SK-N-SH (cell line): ENCODE data around the gene ANKRD39. TPM values are rescaled to one million over a fixed set of nuclear protein-coding genes. Genes with fewer than 3 reads are reported as not detected.

Experiments
- CTCF ChIA-PET: fragments of 300-600, 350-600 bp; formaldehyde crosslinking; extraction: SDS; loops from one replicate; lab custom pipeline; 2021; lab: Yijun Ruan, JAX
- POLR2A ChIA-PET: fragments of 350-600 bp; sonication (Branson Sonifier 250); formaldehyde crosslinking; extraction: SDS; loops from one replicate; lab custom pipeline; 2020; ENCODE audit warnings: antibody characterized with exemption, inconsistent platforms; lab: Yijun Ruan, JAX
- DNase-seq: peaks from one replicate; pipeline ENCODE4 v3.0.0; 2012
- H2AFZ ChIP-seq: fragments of 200-600 bp; sonication (generic); 2 replicates; pipeline ENCODE4 v1.8.1; 2016; ENCODE audit warnings: antibody characterized with exemption, mild to moderate bottlenecking, low read depth
- H3F3A ChIP-seq: fragments of 200-600 bp; sonication (generic); replicated peaks from 2 replicates; pipeline ENCODE3; 2016; ENCODE audit warnings: antibody characterized with exemption, mild to moderate bottlenecking; ENCODE audit not compliant: insufficient read depth
- H3K27ac ChIP-seq, 2 experiments: fragments of 200-500 bp in 1 of 2; fragments of 200-600 bp in 1 of 2; sonication (Bioruptor generic) in 1 of 2; sonication (generic), shearing (Covaris generic) in 1 of 2; 2 replicates each; pipeline versions ENCODE4 v1.5.1 to v1.6.1; 2014 to 2016; ENCODE audit warnings: low read depth in 2 of 2, inconsistent platforms in 1 of 2, low read length in 1 of 2, mild to moderate bottlenecking in 1 of 2, mixed read lengths in 1 of 2
- H3K27me3 ChIP-seq: fragments of 200-600 bp; sonication (generic), shearing (Covaris generic); 2 replicates; pipeline ENCODE4 v1.6.1; 2016; ENCODE audit warnings: mixed run types; ENCODE audit not compliant: insufficient read depth
- H3K36me3 ChIP-seq, 2 experiments: fragments of 200-500 bp in 1 of 2; fragments of 200-600 bp in 1 of 2; sonication (Bioruptor generic) in 1 of 2; sonication (generic) in 1 of 2; replicated peaks in 1 of 2; 2 replicates each; pipeline versions ENCODE3 to v1.5.1; 2014 to 2016; ENCODE audit warnings: low read length in 1 of 2, mild to moderate bottlenecking in 1 of 2; ENCODE audit not compliant: insufficient read depth in 2 of 2, control insufficient read depth in 1 of 2
- H3K4me1 ChIP-seq, 2 experiments: fragments of 200-500 bp in 1 of 2; fragments of 200-600 bp in 1 of 2; sonication (Bioruptor generic) in 1 of 2; sonication (generic), shearing (Covaris generic) in 1 of 2; 2 replicates each; pipeline versions ENCODE4 v1.5.1 to v1.6.1; 2014 to 2016; ENCODE audit warnings: low read depth in 1 of 2, low read length in 1 of 2, mixed run types in 1 of 2; ENCODE audit not compliant: insufficient read depth in 2 of 2, control insufficient read depth in 1 of 2
- H3K4me2 ChIP-seq: fragments of 200-600 bp; sonication (generic), shearing (Covaris generic); 2 replicates; pipeline ENCODE4 v1.6.1; 2017; ENCODE audit warnings: mixed run types
- H3K4me3 ChIP-seq, 2 experiments: fragments of 200-500 bp in 1 of 2; fragments of 200-600 bp in 1 of 2; sonication (Bioruptor generic) in 1 of 2; sonication (generic), shearing (Covaris generic) in 1 of 2; 2 replicates each; pipeline versions ENCODE4 v1.5.1 to v1.8.1; 2014 to 2016; ENCODE audit warnings: low read depth in 2 of 2, inconsistent platforms in 1 of 2, low read length in 1 of 2, mild to moderate bottlenecking in 1 of 2, mixed read lengths in 1 of 2, moderate library complexity in 1 of 2
- H3K79me2 ChIP-seq: fragments of 200-600 bp; sonication (generic); 2 replicates; pipeline ENCODE4 v1.8.1; 2017; ENCODE audit warnings: mild to moderate bottlenecking; ENCODE audit not compliant: insufficient read depth
- H3K9ac ChIP-seq: fragments of 200-600 bp; sonication (generic); 2 replicates; pipeline ENCODE4 v1.6.1; 2017; ENCODE audit warnings: mixed run types
- H3K9me2 ChIP-seq: fragments of 200-600 bp; sonication (generic); 2 replicates; pipeline ENCODE4 v1.6.1; 2017; ENCODE audit warnings: mixed run types
- H3K9me3 ChIP-seq: fragments of 200-600 bp; sonication (generic); 2 replicates; pipeline ENCODE4 v1.6.1; 2017; ENCODE audit warnings: mixed run types, mild to moderate bottlenecking, moderate library complexity
- H4K20me1 ChIP-seq: fragments of 200-600 bp; sonication (generic); 2 replicates; pipeline ENCODE4 v1.6.1; 2017; ENCODE audit warnings: mild to moderate bottlenecking, mixed run types; ENCODE audit not compliant: insufficient read depth
- CHD2 ChIP-seq: fragments of 150-350 bp; IDR thresholded peaks from 2 replicates; pipeline ENCODE4 v1.6.1; 2018; ENCODE audit warnings: low read length; ENCODE audit not compliant: partially characterized antibody
- ELF1 ChIP-seq: IDR thresholded peaks from 2 replicates; pipeline ENCODE4 v1.4.0; 2012
- EP300 ChIP-seq, 2 experiments: IDR thresholded peaks; 2 replicates each; pipeline versions ENCODE4 v1.4.0 to v1.6.1; 2012; ENCODE audit warnings: borderline replicate concordance in 1 of 2, low read depth in 1 of 2, low read length in 1 of 2
- FOSL2 ChIP-seq: IDR thresholded peaks from 2 replicates; pipeline ENCODE4 v1.4.0; 2012; ENCODE audit warnings: low read depth, mild to moderate bottlenecking, moderate library complexity, borderline replicate concordance
- FOXJ3 ChIP-seq: sonication (generic); formaldehyde crosslinking; IDR thresholded peaks from 2 replicates; pipeline ENCODE4 v1.5.1; 2020; ENCODE audit warnings: mild to moderate bottlenecking, missing genetic modification reagents
- FOXM1 ChIP-seq: IDR thresholded peaks from 2 replicates; pipeline ENCODE4 v1.4.0; 2012; ENCODE audit warnings: low read depth, mild to moderate bottlenecking
- GATA2 ChIP-seq: sonication (generic); formaldehyde crosslinking; IDR thresholded peaks from 2 replicates; pipeline ENCODE4 v1.5.0; 2020; ENCODE audit warnings: mild to moderate bottlenecking, missing genetic modification reagents
- JUND ChIP-seq: IDR thresholded peaks from 2 replicates; pipeline ENCODE4 v1.4.0; 2012
- MAX ChIP-seq: IDR thresholded peaks from 2 replicates; pipeline ENCODE4 v1.4.0; 2012; ENCODE audit warnings: low read depth
- MEF2A ChIP-seq: IDR thresholded peaks from 2 replicates; pipeline ENCODE4 v1.4.0; 2012; ENCODE audit warnings: low read depth, borderline replicate concordance
- MXI1 ChIP-seq: IDR thresholded peaks from 2 replicates; pipeline ENCODE4 v1.6.1; 2012; ENCODE audit warnings: mild to moderate bottlenecking, low read depth, low read length, improper control_type of control experiment
- NRF1 ChIP-seq: IDR thresholded peaks from 2 replicates; pipeline ENCODE4 v1.6.1; 2012; ENCODE audit warnings: low read depth, mild to moderate bottlenecking, low read length
- PBX3 ChIP-seq: IDR thresholded peaks from 2 replicates; pipeline ENCODE4; 2012
- POLR2AphosphoS5 ChIP-seq: IDR thresholded peaks from 2 replicates; pipeline ENCODE4 v1.6.1; 2012; ENCODE audit warnings: low read depth, low read length
- REST ChIP-seq: IDR thresholded peaks from 2 replicates; pipeline ENCODE4 v1.6.1; 2012; ENCODE audit warnings: mild to moderate bottlenecking, low read depth, low read length, moderate library complexity
- RFX5 ChIP-seq: IDR thresholded peaks from 2 replicates; pipeline ENCODE4 v1.6.1; 2012; ENCODE audit warnings: mild to moderate bottlenecking, improper control_type of control experiment, low read length
- SMC3 ChIP-seq: IDR thresholded peaks from 2 replicates; pipeline ENCODE4 v1.6.1; 2012; ENCODE audit warnings: low read depth, low read length, improper control_type of control experiment
- TAF1 ChIP-seq: IDR thresholded peaks from 2 replicates; pipeline ENCODE4 v1.6.1; 2012; ENCODE audit warnings: low read depth, mild to moderate bottlenecking, low read length, moderate library complexity, borderline replicate concordance
- TEAD4 ChIP-seq: IDR thresholded peaks from 2 replicates; pipeline ENCODE4 v1.4.0; 2012; ENCODE audit warnings: mild to moderate bottlenecking, borderline replicate concordance; ENCODE audit not compliant: insufficient read depth
- USF1 ChIP-seq: IDR thresholded peaks from 2 replicates; pipeline ENCODE4 v1.4.0; 2012; ENCODE audit warnings: low read depth, borderline replicate concordance
- WGBS: methylation state at CpG from one replicate; pipeline ENCODE4 v1.1.6; 2017; ENCODE audit warnings: low lambda C conversion rate; 5-methylcytosine and 5-hydroxymethylcytosine counted together
- polyA plus RNA-seq, 3 experiments: library from polyadenylated mRNA; depleted of rRNA; stranded (reverse); fragments of >200 nt; gene quantifications; 2 replicates each; pipeline ENCODE4 v1.2.3, GENCODE V29; 2012

ANKRD39 gene
- polyA plus RNA-seq, 1 of the 3 experiments (the other 2 are of a cell fraction) = 11.8 TPM

- TF ChIP-seq REST = no peak
These were observed 37.8 kb downstream of the ANKRD39 start (continued) for GRCh38 chr2:96819876-96820511.

- no peaks in the 10 kb centered on the region for H3K9me2 ChIP-seq
- peak; percentile 62 for DNase-seq
- no peaks in the 10 kb centered on the region for H3K27me3 ChIP-seq
- H4K20me1 ChIP-seq = peaks cover 27% of the 10 kb centered on the region
- H3K9ac ChIP-seq = no peak overlapping the region
- H3K36me3 ChIP-seq = no peaks in the 10 kb centered on the region
- peak overlapping the region in 1 of 2 experiments; percentile 50; a peak in 1 of 4 replicates for H3K27ac ChIP-seq
- peaks cover 5 to 51% of the 10 kb centered on the region in 2 experiments; a peak in 3 of 4 replicates for H3K4me1 ChIP-seq
- no peaks in the 10 kb centered on the region for H3K9me3 ChIP-seq
- TF ChIP-seq MXI1 = no peak
- TF ChIP-seq FOSL2 = no peak
- TF ChIP-seq EP300 (IDR thresholded peaks at IDR 0.05; ENCODE audit: borderline replicate concordance in 1 of 2, low read depth in 1 of 2, low read length in 1 of 2) = 0 out of 4 replicates have a peak, but pooled peaks of 1 of the 2 experiments have one; percentile 25
- no peak for TF ChIP-seq USF1
- TF ChIP-seq REST = no peak
- no peak for TF ChIP-seq FOXM1
- TF ChIP-seq SMC3 = no peak
- TF ChIP-seq FOXJ3 (CRISPR knock-in tag) = peak; percentile 79; the same call in 1 of the 2 replicates
- TF ChIP-seq GATA2 (CRISPR knock-in tag) = peak; percentile 60
- TF ChIP-seq TEAD4 = no peak
- no peak for TF ChIP-seq NRF1
- TF ChIP-seq TAF1 = no peak
- TF ChIP-seq MEF2A = no peak
- TF ChIP-seq RFX5 = no peak
- no peak for TF ChIP-seq POLR2AphosphoS5
- no peak for TF ChIP-seq ELF1
- no peak for TF ChIP-seq MAX
- no peak for TF ChIP-seq PBX3
- no peak for TF ChIP-seq JUND
- TF ChIP-seq CHD2 = no peak
- no peak overlapping the region for H2AFZ ChIP-seq
- ChIA-PET POLR2A (no interaction called here), CTCF (interaction anchor here (1.0 to 5.6 kb wide), 7 partner anchors 18 to 144 kb away, joined by 3 to 35 read pairs (median 3); partner anchors contain the start of genes ANKRD39 and CNNM4)
- peaks cover 7% of the 10 kb centered on the region; the same call in 1 of the 2 replicates for H3K79me2 ChIP-seq
- peaks cover 8% of the 10 kb centered on the region for H3F3A ChIP-seq
- H3K4me3 ChIP-seq = no peak overlapping the region
- 85% methylated on average over 7 of the region's 10 CpGs for whole genome bisulfite sequencing
- H3K4me2 ChIP-seq = no peak overlapping the region
These were observed 38.5 kb downstream of the ANKRD39 start for GRCh38 chr2:96819128-96819875.
